ENCODE data around the gene ATP2B2.

The ATP2B2 gene

GRCh38 chr3:10421996-10422395 lies 83.4 kb downstream of the ATP2B2 start:
- no peak for DNase-seq (ENCODE audit: extremely low read depth, low read depth)

GRCh38 chr3:10420745-10421475 lies 84.5 kb downstream of the ATP2B2 start:
- TF ChIP-seq, protein P1, sequence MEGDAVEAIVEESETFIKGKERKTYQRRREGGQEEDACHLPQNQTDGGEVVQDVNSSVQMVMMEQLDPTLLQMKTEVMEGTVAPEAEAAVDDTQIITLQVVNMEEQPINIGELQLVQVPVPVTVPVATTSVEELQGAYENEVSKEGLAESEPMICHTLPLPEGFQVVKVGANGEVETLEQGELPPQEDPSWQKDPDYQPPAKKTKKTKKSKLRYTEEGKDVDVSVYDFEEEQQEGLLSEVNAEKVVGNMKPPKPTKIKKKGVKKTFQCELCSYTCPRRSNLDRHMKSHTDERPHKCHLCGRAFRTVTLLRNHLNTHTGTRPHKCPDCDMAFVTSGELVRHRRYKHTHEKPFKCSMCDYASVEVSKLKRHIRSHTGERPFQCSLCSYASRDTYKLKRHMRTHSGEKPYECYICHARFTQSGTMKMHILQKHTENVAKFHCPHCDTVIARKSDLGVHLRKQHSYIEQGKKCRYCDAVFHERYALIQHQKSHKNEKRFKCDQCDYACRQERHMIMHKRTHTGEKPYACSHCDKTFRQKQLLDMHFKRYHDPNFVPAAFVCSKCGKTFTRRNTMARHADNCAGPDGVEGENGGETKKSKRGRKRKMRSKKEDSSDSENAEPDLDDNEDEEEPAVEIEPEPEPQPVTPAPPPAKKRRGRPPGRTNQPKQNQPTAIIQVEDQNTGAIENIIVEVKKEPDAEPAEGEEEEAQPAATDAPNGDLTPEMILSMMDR (IDR thresholded peaks at IDR 0.05; ENCODE audit: low read depth, low read length): no peak
- no peak for DNase-seq (ENCODE audit: extremely low read depth, low read depth)

More at GRCh38 chr3:10421996-10422395, 83.4 kb downstream of the ATP2B2 start:
- TF ChIP-seq, protein P1 (IDR thresholded peaks at IDR 0.05; ENCODE audit: low read depth, low read length): no peak

DNA sequence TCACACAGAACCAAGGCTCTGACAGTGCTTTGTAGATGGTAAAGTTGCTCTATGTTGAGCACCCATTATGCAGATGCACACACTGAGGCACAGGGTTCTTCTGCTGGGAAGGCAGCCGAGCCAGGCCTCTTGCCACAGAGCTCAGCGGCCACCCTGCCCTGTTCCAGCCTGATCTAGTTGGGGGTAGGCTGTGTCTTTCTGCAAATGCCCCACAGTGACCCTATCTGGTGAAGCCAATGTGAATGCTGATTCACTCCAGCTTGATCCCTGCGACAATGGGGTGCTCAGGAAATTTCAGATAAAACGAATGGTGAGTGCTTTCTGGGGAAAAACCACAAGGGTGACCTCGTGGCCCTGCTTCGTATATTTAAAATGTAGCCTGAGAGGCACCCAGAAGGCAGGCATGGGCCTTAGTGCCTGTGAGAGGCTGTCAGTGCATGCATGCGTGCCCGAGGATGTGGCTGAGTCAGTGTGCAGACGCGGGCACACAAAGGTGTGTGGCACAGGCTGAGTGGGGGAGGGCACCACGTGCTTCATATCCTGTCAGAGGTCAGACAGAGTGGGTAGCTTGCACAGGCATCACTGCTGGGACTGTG lies 85.7 kb downstream of the ATP2B2 start:
- DNase-seq (ENCODE audit: extremely low read depth, low read depth): no peak

DNA sequence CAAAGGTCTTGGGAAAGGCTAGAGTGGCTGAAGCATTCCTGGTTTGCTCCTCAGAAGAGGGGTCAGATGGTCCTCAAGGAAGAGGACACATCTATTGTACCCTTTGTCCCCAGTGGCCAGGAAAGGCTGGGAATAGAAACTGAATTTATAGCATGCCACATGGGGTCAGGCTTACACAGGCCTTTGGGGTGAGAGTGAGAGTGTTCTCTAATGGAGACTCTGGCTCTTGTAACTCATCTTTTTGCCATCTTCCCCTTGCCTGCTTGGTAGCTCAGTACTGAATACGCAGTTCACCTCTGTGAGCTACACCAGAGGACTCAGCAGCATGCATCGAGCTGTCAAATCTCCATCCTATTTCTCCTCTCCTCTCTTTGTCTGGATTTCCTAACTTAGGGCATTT lies 87.5 kb downstream of the ATP2B2 start:
- DNase-seq (ENCODE audit: extremely low read depth, low read depth): no peak
- TF ChIP-seq, protein P1 (IDR thresholded peaks at IDR 0.05; ENCODE audit: low read depth, low read length): no peak; the same call in 1 of the 2 replicates

More for the DNA sequence above, 85.7 kb downstream of the ATP2B2 start:
- TF ChIP-seq, protein P1 (IDR thresholded peaks at IDR 0.05; ENCODE audit: low read depth, low read length): no peak

GRCh38 chr3:10416730-10417300 lies 88.6 kb downstream of the ATP2B2 start:
- DNase-seq (ENCODE audit: extremely low read depth, low read depth): no peak

GRCh38 chr3:10413041-10413440 lies 92.3 kb downstream of the ATP2B2 start:
- TF ChIP-seq, protein P1 (IDR thresholded peaks at IDR 0.05; ENCODE audit: low read depth, low read length): no peak
- DNase-seq (ENCODE audit: extremely low read depth, low read depth): no peak

More at GRCh38 chr3:10416730-10417300, 88.6 kb downstream of the ATP2B2 start:
- TF ChIP-seq, protein P1 (IDR thresholded peaks at IDR 0.05; ENCODE audit: low read depth, low read length): no peak

Measured in AG09319 (cell line).